PC-3 (cell line): ENCODE results near the gene SLC15A2. TPM values are rescaled to one million over a fixed set of nuclear protein-coding genes. Genes with fewer than 3 reads are reported as not detected.

Experiments
- ATAC-seq: fragments of 200-7000 bp; cut with Tn5 transposase; 2 replicates; pipeline ENCODE4 v1.9.1; 2020; ENCODE audit warnings: mild to moderate bottlenecking, moderate library complexity
- BruUV-seq: library from RNA; stranded (reverse); fragments of 400-500 nt; replicated peaks from 2 replicates; lab custom pipeline; 2021; lab: Mats Ljungman, UMichigan
- CTCF ChIA-PET: fragments of 300-600 bp; sonication (Branson Sonifier 250); formaldehyde crosslinking; loops from one replicate; lab custom pipeline; 2022; ENCODE audit warnings: antibody characterized with exemption; lab: Charles Lee
- POLR2A ChIA-PET: fragments of 300-600 bp; sonication (Branson Sonifier 250); formaldehyde crosslinking; loops from one replicate; lab custom pipeline; 2022; ENCODE audit warnings: antibody characterized with exemption; ENCODE audit not compliant: unreplicated experiment; lab: Charles Lee
- DNase-seq: peaks from one replicate; pipeline ENCODE4 v3.0.0-alpha.2; 2015
- H2AFZ ChIP-seq: fragments of 300-600 bp; sonication (generic); 2 replicates; pipeline ENCODE4 v1.6.0; 2016; ENCODE audit warnings: antibody characterized with exemption, low read length
- H3F3A ChIP-seq: fragments of 300-600 bp; sonication (generic); one replicate; pipeline ENCODE4 v1.6.0; 2017; ENCODE audit warnings: antibody characterized with exemption, low read length, control low read depth, mild to moderate bottlenecking; ENCODE audit not compliant: unreplicated experiment
- H3K27ac ChIP-seq: fragments of 300-600 bp; sonication (generic); 2 replicates; pipeline ENCODE4 v1.5.1; 2016; ENCODE audit warnings: mild to moderate bottlenecking, low read length
- H3K27me3 ChIP-seq: fragments of 300-600 bp; sonication (generic); 2 replicates; pipeline ENCODE4 v1.6.1; 2016; ENCODE audit warnings: low read length, mixed read lengths
- H3K36me3 ChIP-seq: fragments of 300-600 bp; sonication (generic); 2 replicates; pipeline ENCODE4 v1.6.1; 2016; ENCODE audit warnings: low read depth, mixed run types, low read length, mixed read lengths
- H3K4me1 ChIP-seq: fragments of 300-600 bp; sonication (generic); 2 replicates; pipeline ENCODE4 v1.5.1; 2016; ENCODE audit warnings: low read length; ENCODE audit not compliant: insufficient read depth
- H3K4me2 ChIP-seq: fragments of 300-600 bp; sonication (generic); 2 replicates; pipeline ENCODE4 v1.6.0; 2016; ENCODE audit warnings: low read length
- H3K4me3 ChIP-seq: fragments of 300-600 bp; sonication (generic); 2 replicates; pipeline ENCODE4 v1.5.1; 2016; ENCODE audit warnings: mild to moderate bottlenecking, low read length, mixed read lengths
- H3K79me2 ChIP-seq: fragments of 300-600 bp; sonication (generic); 2 replicates; pipeline ENCODE4 v1.6.1; 2017; ENCODE audit warnings: low read length, mixed read lengths
- H3K9ac ChIP-seq: fragments of 300-600 bp; sonication (generic); 2 replicates; pipeline ENCODE4 v1.6.0; 2016; ENCODE audit warnings: mild to moderate bottlenecking, low read length
- H3K9me2 ChIP-seq: fragments of 300-600 bp; sonication (generic); replicated peaks from 2 replicates; pipeline ENCODE4 v1.6.1; 2016; ENCODE audit warnings: mixed run types, low read length, mixed read lengths
- H3K9me3 ChIP-seq: fragments of 300-600 bp; sonication (generic); 2 replicates; pipeline ENCODE4 v1.6.1; 2016; ENCODE audit warnings: low read length, mixed read lengths
- H4K20me1 ChIP-seq: fragments of 300-600 bp; sonication (generic); 2 replicates; pipeline ENCODE4 v1.6.1; 2016; ENCODE audit warnings: low read length, mixed read lengths
- EZH2 ChIP-seq: fragments of 300-600 bp; sonication (generic); IDR thresholded peaks from one replicate; pipeline ENCODE4 v1.6.1; 2017; ENCODE audit warnings: antibody characterized with exemption, mild to moderate bottlenecking, low read length; ENCODE audit not compliant: unreplicated experiment
- EZH2phosphoT487 ChIP-seq: fragments of 300-600 bp; sonication (generic); IDR thresholded peaks from 2 replicates; pipeline ENCODE4 v1.6.1; 2018; ENCODE audit warnings: mild to moderate bottlenecking, antibody characterized with exemption, low read length, borderline replicate concordance
- intact Hi-C: fragments of 100-400 bp; cut with micrococcal nuclease; formaldehyde crosslinking; loops from 2 replicates; pipeline ENCODE4 v1.9.0; 2023
- total RNA-seq: library from RNA; depleted of rRNA; stranded (reverse); fragments of >200 nt; gene quantifications from 2 replicates; pipeline ENCODE4 v1.2.3, GENCODE V29; 2014
- TF ChIP-seq, protein P1 (sequence below): fragments of 300-600 bp; sonication (generic); conservative IDR thresholded peaks from 2 replicates; pipeline ENCODE4 v1.5.1; 2017; ENCODE audit warnings: antibody characterized with exemption, low read depth, mild to moderate bottlenecking, low read length

SLC15A2 gene
- total RNA-seq, 1 experiment from 2014 or later = 0.91 TPM

- no peaks in the 10 kb centered on the region for H4K20me1 ChIP-seq
- ChIA-PET CTCF (no interaction called here), POLR2A (no interaction called here)
- H3K27ac ChIP-seq = no peak overlapping the region
- BruUV-seq = no TSS peak
- H3K4me3 ChIP-seq = no peak overlapping the region
- H3F3A ChIP-seq = no peaks in the 10 kb centered on the region
- H3K9me3 ChIP-seq = no peaks in the 10 kb centered on the region
- DNase-seq (no peak), ATAC-seq (no peak)
- no peak overlapping the region for H3K4me2 ChIP-seq
- TF ChIP-seq, protein P1, sequence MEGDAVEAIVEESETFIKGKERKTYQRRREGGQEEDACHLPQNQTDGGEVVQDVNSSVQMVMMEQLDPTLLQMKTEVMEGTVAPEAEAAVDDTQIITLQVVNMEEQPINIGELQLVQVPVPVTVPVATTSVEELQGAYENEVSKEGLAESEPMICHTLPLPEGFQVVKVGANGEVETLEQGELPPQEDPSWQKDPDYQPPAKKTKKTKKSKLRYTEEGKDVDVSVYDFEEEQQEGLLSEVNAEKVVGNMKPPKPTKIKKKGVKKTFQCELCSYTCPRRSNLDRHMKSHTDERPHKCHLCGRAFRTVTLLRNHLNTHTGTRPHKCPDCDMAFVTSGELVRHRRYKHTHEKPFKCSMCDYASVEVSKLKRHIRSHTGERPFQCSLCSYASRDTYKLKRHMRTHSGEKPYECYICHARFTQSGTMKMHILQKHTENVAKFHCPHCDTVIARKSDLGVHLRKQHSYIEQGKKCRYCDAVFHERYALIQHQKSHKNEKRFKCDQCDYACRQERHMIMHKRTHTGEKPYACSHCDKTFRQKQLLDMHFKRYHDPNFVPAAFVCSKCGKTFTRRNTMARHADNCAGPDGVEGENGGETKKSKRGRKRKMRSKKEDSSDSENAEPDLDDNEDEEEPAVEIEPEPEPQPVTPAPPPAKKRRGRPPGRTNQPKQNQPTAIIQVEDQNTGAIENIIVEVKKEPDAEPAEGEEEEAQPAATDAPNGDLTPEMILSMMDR = no peak
- TF ChIP-seq EZH2phosphoT487 = no peak
- no peak for TF ChIP-seq EZH2
- H3K36me3 ChIP-seq = 0 out of 2 replicates have a peak, but pooled peaks cover 3% of the 10 kb centered on the region
- H3K9me2 ChIP-seq = no peaks in the 10 kb centered on the region
- no peaks in the 10 kb centered on the region for H3K79me2 ChIP-seq
- H3K27me3 ChIP-seq = no peaks in the 10 kb centered on the region
- peaks cover 4% of the 10 kb centered on the region for H3K4me1 ChIP-seq
- H3K9ac ChIP-seq = no peak overlapping the region
- H2AFZ ChIP-seq = no peak overlapping the region
- intact Hi-C loops = no loop called here
Observed at GRCh38 chr3:121985846-121986245, 91.6 kb downstream of the SLC15A2 start.

- Histone ChIP-seq H3K9ac (no peak overlapping the region), H3K79me2 (no peaks in the 10 kb centered on the region), H3K4me3 (no peak overlapping the region), H3K9me2 (no peaks in the 10 kb centered on the region), H4K20me1 (no peaks in the 10 kb centered on the region), H3F3A (no peaks in the 10 kb centered on the region), H3K4me1 (no peaks in the 10 kb centered on the region), H3K36me3 (0 out of 2 replicates have a peak, but pooled peaks cover 3% of the 10 kb centered on the region), H2AFZ (no peak overlapping the region), H3K27me3 (no peaks in the 10 kb centered on the region), H3K9me3 (no peaks in the 10 kb centered on the region), H3K4me2 (no peak overlapping the region), H3K27ac (no peak overlapping the region)
- TF ChIP-seq, protein P1 = no peak
- TF ChIP-seq EZH2phosphoT487 (no peak), EZH2 (no peak)
- CTCF ChIA-PET = no interaction called here
- no TSS peak for BruUV-seq
- no peak for ATAC-seq
- intact Hi-C loops = no loop called here
- POLR2A ChIA-PET = no interaction called here
- DNase-seq = no peak
Observed at GRCh38 chr3:121988146-121988545, 93.9 kb downstream of the SLC15A2 start.

GRCh38 chr3:121989943-121990342 is 95.7 kb downstream of the SLC15A2 start:
- no TSS peak for BruUV-seq
- CTCF ChIA-PET = interaction anchor here (0.5 to 0.7 kb wide), 3 partner anchors 74 to 104 kb away, joined by 4 to 8 read pairs (median 6); no protein-coding TSS in a partner anchor
- Histone ChIP-seq H3K9me3 (no peaks in the 10 kb centered on the region), H3K4me2 (no peak overlapping the region), H3F3A (peaks cover 6% of the 10 kb centered on the region), H3K9ac (no peak overlapping the region), H3K27ac (no peak overlapping the region), H3K27me3 (no peaks in the 10 kb centered on the region), H4K20me1 (no peaks in the 10 kb centered on the region), H3K9me2 (no peaks in the 10 kb centered on the region), H3K4me3 (no peak overlapping the region), H2AFZ (no peak overlapping the region), H3K36me3 (no peaks in the 10 kb centered on the region; the same call in 1 of the 2 replicates), H3K4me1 (peaks cover 9% of the 10 kb centered on the region), H3K79me2 (no peaks in the 10 kb centered on the region)
- DNase-seq (peak; percentile 39), ATAC-seq (peak; percentile 77)
- intact Hi-C loops = loop anchor here (1.0 to 10.0 kb wide), 2 partner anchors 107 to 245 kb away; partner anchors contain the start of gene GOLGB1
- POLR2A ChIA-PET = interaction anchor here (0.6 kb wide), 1 partner anchor 10 kb away, joined by 3 read pairs; no protein-coding TSS in a partner anchor
- TF ChIP-seq, protein P1 = peak; percentile 44; the same call in 1 of the 2 replicates
- no peak for TF ChIP-seq EZH2
- no peak for TF ChIP-seq EZH2phosphoT487
